ENCODE results near the gene MARCHF2. TPM values are rescaled to one million over a fixed set of nuclear protein-coding genes. Genes with fewer than 3 reads are reported as not detected.

Gene MARCHF2
- total and polyA plus RNA-seq, 7 experiments from 2014 or later = 18.0 to 42.1 (median 23.4) TPM

DNA sequence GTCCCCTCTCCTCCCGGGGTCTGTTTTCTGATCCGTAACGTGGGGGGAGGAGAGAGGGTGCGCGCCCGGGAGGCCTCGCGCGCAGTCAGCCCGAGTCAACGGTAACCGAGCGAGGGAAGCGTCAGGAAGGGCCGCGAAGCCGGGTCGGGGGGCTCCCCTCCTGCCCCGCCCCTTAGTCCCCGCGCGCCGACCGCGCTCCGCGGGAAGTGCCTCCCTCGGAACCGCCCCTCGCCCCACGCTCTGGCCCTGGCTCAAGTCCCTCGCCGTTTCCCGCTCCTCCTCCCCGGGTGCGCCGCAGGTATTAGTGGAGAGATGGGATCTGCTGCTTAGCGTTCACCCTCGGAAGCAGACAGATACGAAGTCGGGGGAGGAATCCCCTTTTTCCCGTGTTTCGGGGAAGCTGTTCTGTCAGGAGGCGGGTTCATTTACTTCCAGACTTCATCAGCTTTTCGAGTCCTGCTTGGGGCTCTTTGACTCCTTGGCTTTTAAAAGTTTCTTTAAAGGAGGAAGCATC, 32.4 kb downstream of the MARCHF2 start:
- Mint-ChIP-seq H3K4me3 (peak overlapping the region; percentile 85 to 99 (median 93)), H3K9me3 (peaks cover 0 to 2% (median 0%) of the 10 kb centered on the region in 11 donors), H3K27me3 (no peaks in the 10 kb centered on the region), H3K36me3 (peaks cover 4 to 18% (median 12%) of the 10 kb centered on the region in 5 donors), H3K4me1 (peaks cover 36 to 56% (median 46%) of the 10 kb centered on the region in 7 donors), H3K27ac (peak overlapping the region; percentile 87 to 95 (median 91))
- CTCF ChIA-PET = interaction anchor here (0.9 kb wide), 1 partner anchor 125 kb away, joined by 3 read pairs; no protein-coding TSS in a partner anchor
- intact Hi-C loops (cut with micrococcal nuclease) = loop anchor here (2.0 to 5.0 kb wide), 3 partner anchors 123 to 138 kb away; partner anchors contain the start of genes NDUFA7 (in 2 of the 2), RPS28 (in 2 of the 2) and CD320 (in 1 of the 2)
- no peaks in the 10 kb centered on the region for H3K27me3 ChIP-seq (ENCODE audit: control insufficient read depth in 2 of 2, insufficient read depth in 2 of 2, low read length in 2 of 2)
- peaks cover 3 to 13% (median 4%) of the 10 kb centered on the region in 3 experiments for H3K36me3 ChIP-seq (ENCODE audit: control insufficient read depth in 2 of 3, insufficient read depth in 3 of 3, low read length in 3 of 3)
- H3K27ac ChIP-seq (ENCODE audit: low read depth, low read length) = peak overlapping the region; percentile 98
- DNase-seq = peak in 6 of 9 donors; percentile 10 to 72 (median 30)
- no peaks in the 10 kb centered on the region for H3K9me3 ChIP-seq (ENCODE audit: control insufficient read depth in 2 of 3, low read length in 3 of 3)
- peaks cover 38 to 44% of the 10 kb centered on the region in 2 donors for H3K4me1 ChIP-seq (ENCODE audit: control insufficient read depth in 2 of 2, insufficient read depth in 2 of 2, low read length in 2 of 2)
- ATAC-seq = no peak
- POLR2A ChIA-PET = interaction anchor here (0.5 to 4.0 kb wide), 10 partner anchors 10 to 154 kb away, joined by 3 to 32 read pairs (median 6); partner anchors contain the start of genes MARCHF2 and ZNF414
- H3K4me3 ChIP-seq (ENCODE audit: low read length) = peak overlapping the region; percentile 89

DNA sequence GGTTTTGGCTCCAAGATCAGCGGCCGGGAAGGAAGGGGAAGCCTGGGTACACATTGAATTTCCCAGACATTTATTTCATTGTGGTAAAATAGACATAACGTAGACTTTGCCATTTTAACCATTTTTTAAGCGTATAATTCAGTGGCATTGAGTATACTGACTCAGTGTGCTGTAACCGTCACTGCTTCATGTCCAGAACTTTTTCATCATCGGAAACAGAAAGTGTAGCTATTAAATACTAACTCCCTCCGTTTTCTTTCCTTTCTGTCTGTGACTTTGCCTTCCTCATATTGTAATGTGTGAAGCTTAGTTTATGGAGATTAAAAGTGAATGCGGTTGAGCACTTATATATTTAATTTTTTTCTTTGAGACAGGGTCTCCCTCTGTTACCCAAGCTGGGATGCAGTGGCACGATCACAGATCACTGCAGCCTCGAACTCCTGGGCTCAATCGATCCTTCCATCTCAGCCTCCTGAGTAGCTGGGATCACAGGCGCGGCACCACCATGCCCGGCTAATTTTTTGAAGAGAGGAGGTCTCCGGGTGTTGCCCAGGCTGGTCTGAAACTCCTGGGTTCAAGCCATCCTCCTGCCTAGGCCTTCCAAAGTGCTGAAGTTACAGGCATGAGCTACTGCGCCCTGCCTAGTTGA, 33.1 kb downstream of the MARCHF2 start:
- peak overlapping the region; percentile 89 for H3K4me3 ChIP-seq (ENCODE audit: low read length)
- no peak for DNase-seq
- no peaks in the 10 kb centered on the region for H3K27me3 ChIP-seq (ENCODE audit: control insufficient read depth in 2 of 2, insufficient read depth in 2 of 2, low read length in 2 of 2)
- ChIA-PET POLR2A (interaction anchor here (0.5 to 4.0 kb wide), 11 partner anchors 10 to 153 kb away, joined by 3 to 32 read pairs (median 4); partner anchors contain the start of genes MARCHF2 and ZNF414), CTCF (interaction anchor here (0.8 to 2.1 kb wide), 3 partner anchors 10 to 133 kb away, joined by 3 to 6 read pairs (median 6); no protein-coding TSS in a partner anchor)
- peak overlapping the region; percentile 98 for H3K27ac ChIP-seq (ENCODE audit: low read depth, low read length)
- peaks cover 3 to 13% (median 4%) of the 10 kb centered on the region in 3 experiments for H3K36me3 ChIP-seq (ENCODE audit: control insufficient read depth in 2 of 3, insufficient read depth in 3 of 3, low read length in 3 of 3)
- ATAC-seq = no peak
- H3K9me3 Mint-ChIP-seq = peaks cover 0 to 2% (median 0%) of the 10 kb centered on the region in 11 donors
- H3K4me1 ChIP-seq (ENCODE audit: control insufficient read depth in 2 of 2, insufficient read depth in 2 of 2, low read length in 2 of 2) = peaks cover 39 to 45% of the 10 kb centered on the region in 2 donors
- no peaks in the 10 kb centered on the region for H3K9me3 ChIP-seq (ENCODE audit: control insufficient read depth in 2 of 3, low read length in 3 of 3)
- H3K27me3 Mint-ChIP-seq = no peaks in the 10 kb centered on the region
- H3K27ac Mint-ChIP-seq = peak overlapping the region; percentile 87 to 95 (median 91)
- H3K4me3 Mint-ChIP-seq = peak overlapping the region; percentile 85 to 99 (median 93)
- H3K36me3 Mint-ChIP-seq = peaks cover 4 to 18% (median 12%) of the 10 kb centered on the region in 5 donors
- intact Hi-C loops (cut with micrococcal nuclease) = loop anchor here in 1 of 2 donors (5.0 kb wide), 1 partner anchor 139 kb away; the partner anchor contains the start of gene CD320
- H3K4me1 Mint-ChIP-seq = peaks cover 39 to 62% (median 49%) of the 10 kb centered on the region in 7 donors

DNA sequence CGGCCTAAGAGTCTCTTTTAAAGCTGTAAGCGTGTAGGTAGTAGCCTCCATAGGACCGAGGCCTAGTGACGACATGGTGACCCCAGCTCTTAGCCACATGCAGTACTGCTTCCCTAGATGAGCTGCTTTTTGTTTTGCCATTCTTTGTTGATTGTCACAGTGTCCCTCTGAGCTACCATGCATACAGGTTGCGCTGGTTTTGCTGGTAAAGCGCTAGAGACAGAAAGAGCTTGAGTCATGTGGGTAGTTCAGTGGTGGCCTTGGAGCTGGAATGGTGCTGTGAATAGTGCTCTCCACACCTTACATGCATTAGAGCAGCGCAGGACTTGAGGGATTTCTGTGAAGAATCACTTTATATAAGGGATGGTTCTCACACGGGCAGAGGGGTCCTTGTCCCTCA, 36.7 kb downstream of the MARCHF2 start:
- Histone ChIP-seq H3K27me3 (ENCODE audit: control insufficient read depth in 2 of 2, insufficient read depth in 2 of 2, low read length in 2 of 2) (no peaks in the 10 kb centered on the region), H3K4me3 (ENCODE audit: low read length) (no peak overlapping the region), H3K4me1 (ENCODE audit: control insufficient read depth in 2 of 2, insufficient read depth in 2 of 2, low read length in 2 of 2) (peaks cover 60 to 68% of the 10 kb centered on the region in 2 donors), H3K9me3 (ENCODE audit: control insufficient read depth in 2 of 3, low read length in 3 of 3) (no peaks in the 10 kb centered on the region), H3K36me3 (ENCODE audit: control insufficient read depth in 2 of 3, insufficient read depth in 3 of 3, low read length in 3 of 3) (peaks cover 7 to 35% (median 8%) of the 10 kb centered on the region in 3 experiments), H3K27ac (ENCODE audit: low read depth, low read length) (no peak overlapping the region)
- ChIA-PET POLR2A (interaction anchor here (1.4 kb wide), 1 partner anchor 41 kb away, joined by 3 read pairs; no protein-coding TSS in a partner anchor), CTCF (interaction anchor here (1.0 kb wide), 1 partner anchor 48 kb away, joined by 3 read pairs; no protein-coding TSS in a partner anchor)
- Mint-ChIP-seq H3K4me1 (peaks cover 64 to 90% (median 77%) of the 10 kb centered on the region in 7 donors), H3K4me3 (peak overlapping the region in 9 of 10 donors; percentile 7 to 72 (median 52)), H3K27ac (peak overlapping the region in 5 of 9 donors; percentile 18 to 56 (median 48)), H3K27me3 (no peaks in the 10 kb centered on the region), H3K9me3 (peaks cover 0 to under 1% (median 0%) of the 10 kb centered on the region in 11 donors), H3K36me3 (peaks cover 1 to 31% (median 13%) of the 10 kb centered on the region in 5 donors)
- ATAC-seq (no peak), DNase-seq (no peak)
- intact Hi-C loops (cut with micrococcal nuclease) = loop anchor here in 1 of 2 donors (5.0 kb wide), 1 partner anchor 143 kb away; the partner anchor contains the start of gene CD320

DNA sequence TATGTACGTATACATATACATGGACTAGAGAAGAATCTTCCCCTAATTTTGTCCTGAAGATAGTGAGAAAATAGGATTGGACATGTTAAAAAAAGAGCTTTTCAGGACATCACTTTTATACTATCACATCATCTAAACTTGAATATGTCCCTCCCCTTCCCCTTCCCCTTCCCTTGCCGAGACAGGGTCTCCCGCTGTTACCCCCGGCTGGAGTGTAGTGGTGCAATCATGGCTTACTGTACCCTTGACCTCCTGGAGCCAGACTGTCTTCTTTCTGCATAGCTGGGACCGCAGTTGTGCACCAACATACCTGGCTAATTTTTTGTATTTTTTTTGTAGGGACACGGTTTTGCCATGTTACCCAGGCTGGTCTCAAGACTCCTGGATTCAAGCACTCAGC, 38.3 kb downstream of the MARCHF2 start:
- Histone ChIP-seq H3K27ac (ENCODE audit: low read depth, low read length) (no peak overlapping the region), H3K27me3 (ENCODE audit: control insufficient read depth in 2 of 2, insufficient read depth in 2 of 2, low read length in 2 of 2) (no peaks in the 10 kb centered on the region), H3K4me1 (ENCODE audit: control insufficient read depth in 2 of 2, insufficient read depth in 2 of 2, low read length in 2 of 2) (peaks cover 55 to 64% of the 10 kb centered on the region in 2 donors), H3K4me3 (ENCODE audit: low read length) (no peak overlapping the region), H3K9me3 (ENCODE audit: control insufficient read depth in 2 of 3, low read length in 3 of 3) (no peaks in the 10 kb centered on the region), H3K36me3 (ENCODE audit: control insufficient read depth in 2 of 3, insufficient read depth in 3 of 3, low read length in 3 of 3) (peaks cover 13 to 42% (median 17%) of the 10 kb centered on the region in 3 experiments)
- CTCF ChIA-PET = no interaction called here
- Mint-ChIP-seq H3K27me3 (no peaks in the 10 kb centered on the region), H3K4me1 (peaks cover 69 to 95% (median 83%) of the 10 kb centered on the region in 7 donors), H3K9me3 (no peaks in the 10 kb centered on the region), H3K27ac (peak overlapping the region in 7 of 9 donors; percentile 14 to 80 (median 46)), H3K36me3 (peaks cover 0 to 34% (median 12%) of the 10 kb centered on the region in 5 donors), H3K4me3 (peak overlapping the region; percentile 23 to 72 (median 62))
- DNase-seq (no peak), ATAC-seq (no peak)
- intact Hi-C loops (cut with micrococcal nuclease) = no loop called here
- POLR2A ChIA-PET = interaction anchor here (0.6 to 1.2 kb wide), 3 partner anchors 11 to 1377 kb away, joined by 3 to 4 read pairs (median 3); partner anchors contain the start of gene ZNF414

DNA sequence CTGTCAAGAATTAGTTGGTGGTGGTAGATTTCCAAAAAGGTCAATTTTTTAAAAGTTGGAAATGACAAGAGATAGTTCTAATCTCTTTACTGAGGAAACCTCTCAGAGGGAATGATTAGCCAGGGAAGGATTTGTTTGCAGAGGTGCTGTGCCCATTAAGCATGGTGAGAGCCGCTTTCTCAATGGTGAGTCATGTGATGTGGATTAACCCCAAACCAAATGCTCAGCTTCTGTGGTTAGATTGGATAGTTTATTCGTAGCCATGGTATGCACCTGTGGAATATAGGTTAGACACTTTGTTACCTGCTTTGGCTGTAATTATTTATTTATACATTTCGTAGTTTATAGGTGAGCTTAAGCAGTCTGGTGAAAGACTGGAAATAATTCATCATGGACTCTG, 38.8 kb downstream of the MARCHF2 start:
- H3K36me3 Mint-ChIP-seq = peaks cover 0 to 35% (median 14%) of the 10 kb centered on the region in 5 donors
- no peaks in the 10 kb centered on the region for H3K9me3 Mint-ChIP-seq
- peak overlapping the region; percentile 23 to 72 (median 58) for H3K4me3 Mint-ChIP-seq
- ChIA-PET CTCF (no interaction called here), POLR2A (interaction anchor here (0.6 kb wide), 1 partner anchor 10 kb away, joined by 3 read pairs; no protein-coding TSS in a partner anchor)
- peak; percentile 46 for ATAC-seq
- Histone ChIP-seq H3K4me1 (ENCODE audit: control insufficient read depth in 2 of 2, insufficient read depth in 2 of 2, low read length in 2 of 2) (peaks cover 49 to 59% of the 10 kb centered on the region in 2 donors), H3K4me3 (ENCODE audit: low read length) (no peak overlapping the region), H3K27me3 (ENCODE audit: control insufficient read depth in 2 of 2, insufficient read depth in 2 of 2, low read length in 2 of 2) (no peaks in the 10 kb centered on the region), H3K36me3 (ENCODE audit: control insufficient read depth in 2 of 3, insufficient read depth in 3 of 3, low read length in 3 of 3) (peaks cover 17 to 47% (median 18%) of the 10 kb centered on the region in 3 experiments), H3K9me3 (ENCODE audit: control insufficient read depth in 2 of 3, low read length in 3 of 3) (no peaks in the 10 kb centered on the region), H3K27ac (ENCODE audit: low read depth, low read length) (peak overlapping the region; percentile 8)
- peak overlapping the region in 6 of 9 donors; percentile 14 to 72 (median 46) for H3K27ac Mint-ChIP-seq
- peaks cover 72 to 95% (median 84%) of the 10 kb centered on the region in 7 donors for H3K4me1 Mint-ChIP-seq
- intact Hi-C loops (cut with micrococcal nuclease) = no loop called here
- no peaks in the 10 kb centered on the region for H3K27me3 Mint-ChIP-seq
- no peak for DNase-seq
